Vagina (tissue), 2 donors: Measurements from ENCODE around the gene ITGA4.

ENCODE experiments used
- POLR2A ChIP-seq, 2 donors: fragments of 450-650 bp; IDR thresholded peaks; one replicate each; pipeline ENCODE4 v1.6.1; 2017; ENCODE audit warnings: antibody characterized with exemption in 2 of 2, mild to moderate bottlenecking in 2 of 2, moderate library complexity in 2 of 2
- POLR2AphosphoS5 ChIP-seq, 2 donors: sonication (generic); formaldehyde crosslinking; IDR thresholded peaks; one replicate each; pipeline ENCODE4 v1.9.0; 2017; ENCODE audit warnings: antibody characterized with exemption in 2 of 2, mild to moderate bottlenecking in 2 of 2, low read depth in 1 of 2; ENCODE audit not compliant: insufficient read depth in 1 of 2
- TF ChIP-seq, protein P1 (sequence below), 3 experiments: fragments of 450-650 bp in 2 of 3; fragments of 200-600 bp in 1 of 3; sonication (generic) in 1 of 3; IDR thresholded peaks; one replicate each; pipeline ENCODE4 v1.5.1; 2017 to 2019; ENCODE audit warnings: antibody characterized with exemption in 3 of 3, mild to moderate bottlenecking in 2 of 3, moderate library complexity in 2 of 3

DNA sequence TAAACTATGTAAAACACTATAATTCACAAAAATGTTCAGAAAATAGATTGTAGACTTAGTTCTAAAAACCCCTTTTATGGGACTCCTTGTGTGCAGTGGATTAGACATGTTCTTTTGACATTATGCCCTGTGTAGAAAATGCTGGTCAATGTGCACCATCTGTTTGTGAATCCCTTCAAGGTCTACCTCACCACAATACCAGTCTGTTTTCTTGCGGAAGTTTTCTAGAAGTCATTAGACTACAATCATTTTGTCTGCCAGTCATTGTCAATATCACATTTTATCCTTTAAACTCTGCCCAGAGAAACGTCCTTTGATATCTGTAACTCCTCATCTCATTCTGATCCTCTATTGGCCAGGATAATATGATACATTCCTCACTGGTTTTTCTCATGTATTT, 7.8 kb downstream of the ITGA4 start:
- TF ChIP-seq, protein P1, sequence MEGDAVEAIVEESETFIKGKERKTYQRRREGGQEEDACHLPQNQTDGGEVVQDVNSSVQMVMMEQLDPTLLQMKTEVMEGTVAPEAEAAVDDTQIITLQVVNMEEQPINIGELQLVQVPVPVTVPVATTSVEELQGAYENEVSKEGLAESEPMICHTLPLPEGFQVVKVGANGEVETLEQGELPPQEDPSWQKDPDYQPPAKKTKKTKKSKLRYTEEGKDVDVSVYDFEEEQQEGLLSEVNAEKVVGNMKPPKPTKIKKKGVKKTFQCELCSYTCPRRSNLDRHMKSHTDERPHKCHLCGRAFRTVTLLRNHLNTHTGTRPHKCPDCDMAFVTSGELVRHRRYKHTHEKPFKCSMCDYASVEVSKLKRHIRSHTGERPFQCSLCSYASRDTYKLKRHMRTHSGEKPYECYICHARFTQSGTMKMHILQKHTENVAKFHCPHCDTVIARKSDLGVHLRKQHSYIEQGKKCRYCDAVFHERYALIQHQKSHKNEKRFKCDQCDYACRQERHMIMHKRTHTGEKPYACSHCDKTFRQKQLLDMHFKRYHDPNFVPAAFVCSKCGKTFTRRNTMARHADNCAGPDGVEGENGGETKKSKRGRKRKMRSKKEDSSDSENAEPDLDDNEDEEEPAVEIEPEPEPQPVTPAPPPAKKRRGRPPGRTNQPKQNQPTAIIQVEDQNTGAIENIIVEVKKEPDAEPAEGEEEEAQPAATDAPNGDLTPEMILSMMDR (IDR thresholded peaks at IDR 0.05), result no peak
- no peak for TF ChIP-seq POLR2A (IDR thresholded peaks at IDR 0.05)
- TF ChIP-seq POLR2AphosphoS5 (IDR thresholded peaks at IDR 0.05; ENCODE audit: insufficient read depth in 1 of 2, low read depth in 1 of 2), result no peak
